ENCODE measurements around the gene PIEZO1.

DNA sequence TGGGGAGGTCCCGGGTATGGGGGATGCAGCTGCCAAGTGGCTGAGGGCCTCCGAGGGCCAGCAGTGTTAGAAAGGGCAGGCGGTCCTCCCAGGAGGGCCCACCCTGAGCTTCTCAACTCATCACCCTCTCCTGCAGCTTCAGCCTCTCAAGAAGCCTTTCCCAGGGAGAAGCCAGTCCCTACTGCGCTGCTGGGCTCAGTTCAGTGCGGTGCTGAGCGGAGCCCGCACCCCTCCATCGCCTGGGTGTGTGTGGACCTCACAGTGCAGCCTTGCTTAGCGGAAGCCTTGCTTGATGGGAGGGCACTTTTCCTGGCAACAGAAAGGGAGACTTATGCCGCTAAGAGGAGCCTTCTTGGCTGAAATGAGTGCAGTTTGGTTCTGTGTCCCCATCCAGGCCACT is 30.2 kb upstream of the PIEZO1 start:
- TF ChIP-seq EZH2 (IDR thresholded peaks at IDR 0.05) (no peak), EZH2phosphoT487 (IDR thresholded peaks at IDR 0.05) (no peak)
- TF ChIP-seq, protein P1, sequence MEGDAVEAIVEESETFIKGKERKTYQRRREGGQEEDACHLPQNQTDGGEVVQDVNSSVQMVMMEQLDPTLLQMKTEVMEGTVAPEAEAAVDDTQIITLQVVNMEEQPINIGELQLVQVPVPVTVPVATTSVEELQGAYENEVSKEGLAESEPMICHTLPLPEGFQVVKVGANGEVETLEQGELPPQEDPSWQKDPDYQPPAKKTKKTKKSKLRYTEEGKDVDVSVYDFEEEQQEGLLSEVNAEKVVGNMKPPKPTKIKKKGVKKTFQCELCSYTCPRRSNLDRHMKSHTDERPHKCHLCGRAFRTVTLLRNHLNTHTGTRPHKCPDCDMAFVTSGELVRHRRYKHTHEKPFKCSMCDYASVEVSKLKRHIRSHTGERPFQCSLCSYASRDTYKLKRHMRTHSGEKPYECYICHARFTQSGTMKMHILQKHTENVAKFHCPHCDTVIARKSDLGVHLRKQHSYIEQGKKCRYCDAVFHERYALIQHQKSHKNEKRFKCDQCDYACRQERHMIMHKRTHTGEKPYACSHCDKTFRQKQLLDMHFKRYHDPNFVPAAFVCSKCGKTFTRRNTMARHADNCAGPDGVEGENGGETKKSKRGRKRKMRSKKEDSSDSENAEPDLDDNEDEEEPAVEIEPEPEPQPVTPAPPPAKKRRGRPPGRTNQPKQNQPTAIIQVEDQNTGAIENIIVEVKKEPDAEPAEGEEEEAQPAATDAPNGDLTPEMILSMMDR (IDR thresholded peaks at IDR 0.05) = no peak
